GM18502 (cell line): ENCODE results near the gene KLHL12.

ENCODE experiments used
- ATAC-seq: cut with Tn5 transposase; IDR thresholded peaks from one replicate; pipeline ENCODE4 v1.9.1; 2021; ENCODE audit warnings: mild to moderate bottlenecking; ENCODE audit not compliant: unreplicated experiment, poor library complexity

KLHL12 gene

GRCh38 chr1:202890392-202890791, 36.6 kb downstream of the KLHL12 start:
- ATAC-seq: no peak

DNA sequence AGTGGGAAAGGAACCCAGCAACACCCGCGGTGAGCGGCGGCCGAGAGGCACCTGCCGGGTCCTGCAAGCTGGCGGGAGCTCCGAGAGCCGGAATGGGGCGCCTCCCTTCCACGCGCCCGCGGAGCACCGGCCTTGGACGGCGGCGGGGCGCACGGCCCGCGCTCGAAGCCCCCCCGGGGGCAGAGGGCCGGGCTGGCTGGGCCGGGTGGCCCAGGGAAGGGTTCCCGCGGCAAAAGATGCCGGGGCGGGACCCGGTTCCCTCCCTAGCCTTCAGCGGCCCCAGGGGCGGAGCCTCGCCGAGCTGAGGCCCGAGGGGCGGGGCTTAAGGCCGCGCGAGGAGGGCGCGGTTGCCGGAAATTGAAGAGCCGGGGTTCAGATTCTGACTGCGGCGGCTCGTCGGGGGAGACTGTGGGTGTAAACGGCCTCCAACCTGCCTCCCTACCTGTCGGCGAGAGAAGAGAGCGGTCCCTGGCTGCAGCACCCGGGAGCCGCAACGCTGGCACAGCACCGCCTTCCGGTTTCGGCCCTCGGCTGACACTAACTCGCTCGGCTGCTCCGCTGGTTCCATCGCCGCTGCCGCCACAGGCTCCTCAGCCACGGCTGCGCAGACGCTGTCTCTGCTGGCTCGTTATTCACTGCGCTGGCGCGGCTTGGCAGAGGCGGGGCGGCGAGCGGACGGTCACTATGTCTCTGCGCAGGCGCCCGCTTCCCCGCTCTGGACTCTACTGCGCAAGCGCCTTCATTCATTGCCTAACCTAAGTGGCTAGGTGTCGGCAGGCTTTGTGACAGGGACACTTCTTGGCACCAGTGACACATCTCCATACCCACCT, 38.3 kb downstream of the KLHL12 start, which contains the start of gene RABIF:
RABIF (minus strand) TSS at position 619 of the 830 bp plus-strand sequence; CDS start at position 568, 51 bp downstream.
- ATAC-seq: peak; percentile 89

DNA sequence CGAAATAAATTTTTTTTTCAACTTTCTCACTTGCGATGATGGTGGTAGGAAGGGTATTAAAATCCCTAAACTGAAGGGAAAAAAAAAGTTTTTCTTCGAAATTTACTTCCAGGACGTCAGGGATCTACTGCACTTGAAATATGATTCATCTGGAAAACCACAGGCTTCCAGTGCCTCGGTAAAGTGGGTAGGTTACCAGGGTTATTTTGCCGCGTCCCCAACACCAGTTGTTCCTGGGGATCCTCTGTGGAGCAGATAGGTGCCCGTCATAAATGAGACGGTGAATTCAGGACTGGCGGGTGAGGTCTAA, 38.9 kb downstream of the KLHL12 start:
- no peak for ATAC-seq

DNA sequence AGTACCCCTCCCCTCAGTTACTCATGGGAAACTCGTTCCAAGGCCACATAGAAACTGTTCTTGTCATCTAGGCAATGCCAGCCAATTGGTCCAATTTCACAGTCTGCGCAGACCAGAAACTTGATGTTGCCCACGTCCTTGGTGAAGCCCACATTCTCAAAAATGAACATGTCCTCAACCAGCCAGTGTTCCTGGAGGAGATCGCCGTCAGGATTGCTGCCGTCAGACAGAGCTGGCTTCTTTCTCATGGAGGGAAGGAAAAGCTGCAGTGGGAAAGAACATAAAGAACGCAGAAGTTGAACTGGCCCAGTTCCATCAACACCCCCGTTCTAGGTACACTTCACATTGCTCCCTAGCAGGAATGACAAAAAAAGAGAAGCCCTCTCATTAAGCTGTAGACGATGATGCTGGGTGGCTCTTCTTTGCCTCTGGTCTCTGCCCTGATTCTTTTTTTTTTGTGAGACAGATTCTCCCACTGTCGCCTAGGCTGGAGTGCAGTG, 46.0 kb downstream of the KLHL12 start:
- no peak for ATAC-seq

DNA sequence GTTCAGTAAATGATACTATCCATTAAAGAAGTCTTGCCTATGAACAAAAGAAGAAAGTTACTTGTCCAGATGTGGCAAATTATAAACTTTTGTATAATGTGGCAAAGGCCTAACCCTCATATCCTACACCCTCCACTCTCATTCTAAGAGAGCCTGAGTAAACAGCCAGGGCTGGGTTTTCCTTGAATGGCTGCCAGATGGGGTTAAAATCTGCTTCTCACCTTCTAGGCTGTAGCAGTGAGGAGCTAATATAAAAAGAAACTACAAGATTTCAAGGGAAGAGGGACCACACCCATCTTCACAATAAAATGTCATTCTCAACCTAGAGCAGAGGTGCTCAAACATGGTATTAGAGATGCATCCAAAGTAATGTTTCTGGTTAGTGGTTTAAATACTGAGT, 47.0 kb downstream of the KLHL12 start:
- no peak for ATAC-seq

- ATAC-seq: no peak
These were observed 47.9 kb downstream of the KLHL12 start for GRCh38 chr1:202879128-202879527.

DNA sequence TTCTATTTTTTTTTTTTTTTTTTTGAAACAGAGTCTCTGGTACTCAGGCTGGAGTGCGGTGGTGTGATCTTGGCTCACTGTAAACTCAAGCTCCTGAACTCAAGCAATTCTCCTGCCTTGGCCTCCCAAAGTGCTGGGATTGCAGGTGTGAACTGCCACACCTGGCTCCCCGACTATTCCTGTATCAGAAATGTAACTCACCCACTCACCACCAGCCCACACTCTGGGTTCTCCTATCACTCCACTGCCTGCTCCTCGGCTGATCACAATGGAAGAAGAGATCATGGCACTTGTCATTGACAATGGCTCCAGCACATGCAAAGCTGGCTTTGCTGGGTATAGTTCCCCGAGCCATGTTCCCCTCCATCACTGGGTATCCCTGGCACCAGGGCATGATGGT, 54.0 kb downstream of the KLHL12 start:
- ATAC-seq: no peak

GRCh38 chr1:202871367-202871766, 55.7 kb downstream of the KLHL12 start:
- no peak for ATAC-seq

GRCh38 chr1:202862679-202863560, 64.1 kb downstream of the KLHL12 start:
- no peak for ATAC-seq

DNA sequence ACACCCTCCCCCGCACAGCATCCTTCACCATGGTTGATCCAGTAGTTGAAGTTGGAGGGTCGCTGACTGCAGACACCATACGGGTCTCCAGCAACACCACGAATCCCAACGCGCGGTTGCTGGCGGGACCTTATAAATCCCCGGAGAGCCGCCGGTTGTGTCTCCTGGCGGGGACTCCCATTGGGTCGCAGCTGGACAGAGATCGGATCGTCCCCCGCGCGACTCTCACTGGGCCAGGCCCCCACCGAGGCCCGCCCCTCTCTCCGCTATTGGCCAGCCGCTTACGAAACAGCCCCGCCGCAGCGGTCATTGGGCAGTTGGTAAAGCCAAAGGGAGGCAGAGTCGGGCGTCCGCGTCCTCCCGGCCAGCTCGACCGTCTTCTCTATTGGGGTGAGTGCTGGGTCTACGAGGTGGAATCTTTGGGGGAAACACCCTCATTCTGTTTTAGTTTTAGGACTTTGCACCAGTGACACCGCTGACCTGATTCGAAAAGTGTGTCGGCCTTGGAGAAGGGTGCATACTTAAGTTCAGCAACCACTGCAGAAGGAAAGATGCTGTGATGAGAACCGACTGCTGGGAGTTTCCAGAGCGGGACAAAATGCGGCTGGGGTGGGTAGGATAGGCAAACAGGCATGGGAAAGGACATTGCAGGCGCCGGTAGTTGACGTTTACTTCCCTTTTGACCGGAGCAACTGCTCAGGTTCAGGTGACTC, 65.5 kb downstream of the KLHL12 start:
- ATAC-seq: peak; percentile 84

- ATAC-seq: peak; percentile 35
These were observed 66.2 kb downstream of the KLHL12 start for GRCh38 chr1:202860744-202861419.

DNA sequence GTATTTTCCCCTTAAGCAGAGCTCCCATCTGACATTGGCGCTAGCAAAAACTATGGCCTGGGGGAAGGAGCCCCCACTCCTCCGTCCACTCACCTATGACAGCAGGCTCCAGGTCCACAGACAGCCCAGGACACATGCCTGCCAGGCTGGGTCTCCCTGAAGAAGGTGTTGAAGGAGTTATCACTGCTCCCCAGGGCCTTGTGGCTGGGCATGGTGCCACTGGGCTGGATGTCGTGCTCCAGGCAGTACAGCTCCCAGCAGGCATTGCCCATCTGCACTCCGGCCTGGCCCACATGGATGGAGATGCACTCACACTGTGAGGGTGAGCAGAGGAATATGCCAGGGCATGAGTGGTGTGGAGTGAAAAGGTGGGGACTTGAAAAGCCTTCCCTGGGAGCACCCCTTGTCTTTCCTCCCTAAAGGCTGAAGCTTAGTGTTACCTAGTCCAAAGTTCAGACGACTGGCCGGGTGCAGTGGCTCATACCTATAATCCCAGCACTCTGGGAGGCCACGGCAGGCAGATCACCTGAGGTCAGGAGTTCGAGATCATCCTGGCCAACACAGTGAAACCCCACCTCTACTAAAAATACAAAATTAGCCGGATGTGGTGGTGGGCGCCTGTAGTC, 68.1 kb downstream of the KLHL12 start:
- ATAC-seq: no peak

DNA sequence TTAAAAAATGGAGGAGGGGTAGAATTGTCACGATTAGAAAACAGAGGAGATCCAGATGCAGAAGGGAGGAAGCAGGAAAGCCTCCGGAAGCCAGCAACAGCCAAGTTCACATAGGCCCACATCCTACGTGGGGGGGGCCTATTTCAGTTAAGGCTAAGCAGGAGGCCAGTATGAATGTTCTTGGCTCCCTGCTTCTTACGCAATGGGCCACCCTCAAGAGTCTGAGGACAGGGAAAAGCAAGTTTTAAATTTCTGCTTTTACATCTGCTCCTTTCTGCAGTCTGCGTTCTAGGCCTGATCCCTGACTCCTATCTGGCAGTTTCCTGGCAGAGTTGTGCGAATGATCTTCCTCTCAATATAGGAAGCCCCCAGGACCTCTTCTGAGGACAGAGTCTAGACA, 68.7 kb downstream of the KLHL12 start:
- no peak for ATAC-seq

GRCh38 chr1:202857136-202857610, 69.9 kb downstream of the KLHL12 start:
- no peak for ATAC-seq

DNA sequence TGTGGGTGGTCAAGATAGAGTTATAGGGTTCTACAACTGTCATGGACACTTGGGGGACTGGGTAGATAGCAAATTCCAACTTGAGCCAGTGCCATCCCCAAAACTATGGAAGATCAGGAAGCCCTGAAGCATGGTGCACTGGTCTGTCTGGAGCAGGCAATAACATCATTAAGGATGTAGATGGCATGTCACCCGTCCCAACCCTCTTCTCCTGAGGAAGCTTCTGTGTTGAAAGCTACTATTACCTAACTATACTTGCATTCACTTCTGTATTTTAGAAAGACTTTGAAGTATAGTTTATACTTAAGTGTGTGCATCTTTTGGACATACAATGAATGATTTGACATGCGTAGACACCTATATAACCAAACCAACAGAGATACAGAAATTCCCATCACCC, 71.0 kb downstream of the KLHL12 start:
- ATAC-seq: no peak

DNA sequence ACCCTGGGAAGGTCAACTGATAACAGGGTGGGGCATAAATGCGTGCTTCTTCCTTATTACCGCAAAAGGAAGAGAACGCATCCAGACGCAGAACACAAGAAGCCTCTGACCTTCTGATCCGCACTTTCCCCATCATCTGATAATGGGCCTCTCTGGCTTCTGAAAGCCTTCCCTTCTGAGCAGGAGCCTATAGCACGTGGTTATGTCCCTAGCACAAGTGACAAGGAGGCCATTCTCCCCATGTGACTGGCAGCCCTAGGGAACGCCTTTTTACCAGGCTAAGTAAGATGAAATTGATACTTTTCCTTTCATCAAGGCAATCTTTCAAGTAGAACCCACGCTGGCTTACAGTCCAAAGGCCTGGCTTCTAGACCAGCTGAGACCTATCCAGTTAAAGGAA, 72.2 kb downstream of the KLHL12 start:
- no peak for ATAC-seq

GRCh38 chr1:202852163-202852904, 74.7 kb downstream of the KLHL12 start:
- no peak for ATAC-seq

- ATAC-seq: no peak
These were observed 76.3 kb downstream of the KLHL12 start for GRCh38 chr1:202850593-202851362.
